Right lobe of liver (tissue), 4 donors: ENCODE measurements around the gene KXD1.

Source experiments
- POLR2A ChIP-seq: fragments of 450-650 bp; IDR thresholded peaks from one replicate; pipeline ENCODE4 v1.6.1; 2017; ENCODE audit warnings: antibody characterized with exemption, mild to moderate bottlenecking
- TF ChIP-seq, protein P1 (sequence below), 4 donors: fragments of 200-600 bp in 3 of 4; fragments of 450-650 bp in 1 of 4; IDR thresholded peaks; one replicate each; pipeline versions ENCODE4 v1.5.1 to v1.8.0; 2016 to 2022; ENCODE audit warnings: antibody characterized with exemption in 4 of 4, mild to moderate bottlenecking in 2 of 4
- donor health status: DM: no; HTN: no; CAD: no.
- donor health status: DM: no; HTN: no; CAD: no.
- donor health status: DM: no; HTN: yes; CAD: no.

DNA sequence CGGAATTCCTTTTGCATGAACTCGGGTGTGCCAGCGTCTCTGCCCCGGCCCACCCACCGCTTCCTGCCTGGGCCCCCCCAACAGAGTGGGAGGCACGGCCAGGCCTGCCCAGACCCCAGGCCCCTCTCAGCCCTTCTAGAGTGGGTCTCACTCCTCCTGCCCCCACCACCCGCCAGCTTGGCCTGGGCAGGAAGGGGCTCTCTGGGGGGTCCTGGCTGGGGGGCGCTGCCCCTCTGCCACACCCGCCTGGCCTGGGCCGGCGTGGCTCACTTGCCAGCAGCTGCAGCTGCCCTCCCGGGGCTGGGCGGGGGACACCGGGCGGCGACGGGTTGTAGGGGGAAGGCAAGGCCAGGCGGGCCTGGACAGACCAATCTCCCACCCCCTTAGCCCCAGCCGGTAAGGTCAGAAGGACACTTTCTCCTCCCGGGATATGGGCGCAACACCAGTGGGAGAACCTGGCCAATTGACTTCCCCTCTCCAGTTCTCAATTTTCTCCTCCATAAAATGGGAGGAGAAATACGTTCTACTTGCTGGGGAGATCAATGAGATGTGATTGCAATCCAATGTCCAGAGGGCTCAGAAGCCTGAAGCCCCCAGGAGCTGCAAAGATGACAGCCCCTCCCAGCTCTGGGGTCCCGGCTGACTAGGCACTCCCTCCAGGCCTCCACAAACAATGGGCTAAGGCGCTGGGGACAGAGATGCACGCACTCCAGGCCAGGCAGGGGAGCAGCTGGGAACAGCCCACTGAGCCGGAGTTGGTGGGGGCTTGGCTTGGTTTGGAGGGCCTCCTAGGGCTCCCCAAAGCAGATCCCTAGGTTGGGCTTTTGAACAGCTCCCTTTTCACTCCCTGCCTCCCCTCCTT is 46.5 kb downstream of the KXD1 start:
- TF ChIP-seq, protein P1, sequence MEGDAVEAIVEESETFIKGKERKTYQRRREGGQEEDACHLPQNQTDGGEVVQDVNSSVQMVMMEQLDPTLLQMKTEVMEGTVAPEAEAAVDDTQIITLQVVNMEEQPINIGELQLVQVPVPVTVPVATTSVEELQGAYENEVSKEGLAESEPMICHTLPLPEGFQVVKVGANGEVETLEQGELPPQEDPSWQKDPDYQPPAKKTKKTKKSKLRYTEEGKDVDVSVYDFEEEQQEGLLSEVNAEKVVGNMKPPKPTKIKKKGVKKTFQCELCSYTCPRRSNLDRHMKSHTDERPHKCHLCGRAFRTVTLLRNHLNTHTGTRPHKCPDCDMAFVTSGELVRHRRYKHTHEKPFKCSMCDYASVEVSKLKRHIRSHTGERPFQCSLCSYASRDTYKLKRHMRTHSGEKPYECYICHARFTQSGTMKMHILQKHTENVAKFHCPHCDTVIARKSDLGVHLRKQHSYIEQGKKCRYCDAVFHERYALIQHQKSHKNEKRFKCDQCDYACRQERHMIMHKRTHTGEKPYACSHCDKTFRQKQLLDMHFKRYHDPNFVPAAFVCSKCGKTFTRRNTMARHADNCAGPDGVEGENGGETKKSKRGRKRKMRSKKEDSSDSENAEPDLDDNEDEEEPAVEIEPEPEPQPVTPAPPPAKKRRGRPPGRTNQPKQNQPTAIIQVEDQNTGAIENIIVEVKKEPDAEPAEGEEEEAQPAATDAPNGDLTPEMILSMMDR (IDR thresholded peaks at IDR 0.05): no peak
- no peak for TF ChIP-seq POLR2A
